ENCODE data around the gene OR9K2. TPM values are rescaled to one million over a fixed set of nuclear protein-coding genes. Genes with fewer than 3 reads are reported as not detected.

OR9K2 gene
- total RNA-seq, 2 experiments from 2014 or later = not detected

- no peaks in the 10 kb centered on the region for H3K9me3 ChIP-seq (ENCODE audit: control insufficient read depth in 1 of 2, insufficient read depth in 1 of 2, low read length in 2 of 2)
- CTCF ChIA-PET = no interaction called here
- no peak overlapping the region for H3K27ac ChIP-seq (ENCODE audit: low read depth in 1 of 2, low read length in 2 of 2)
- no peak for ATAC-seq (ENCODE audit: poor library complexity)
- no peak overlapping the region for H3K4me3 ChIP-seq (ENCODE audit: low read length)
- no peaks in the 10 kb centered on the region for H3K9me3 Mint-ChIP-seq
- DNase-seq = no peak
- peaks cover 21% of the 10 kb centered on the region for H3K27me3 Mint-ChIP-seq
- intact Hi-C loops (cut with DNase I, micrococcal nuclease) = no loop called here
- H3K27me3 ChIP-seq (ENCODE audit: control insufficient read depth in 1 of 2, insufficient read depth in 2 of 2, low read length in 2 of 2) = no peaks in the 10 kb centered on the region
- POLR2A ChIA-PET = interaction anchor here (0.6 kb wide), 1 partner anchor 35 kb away, joined by 5 read pairs; no protein-coding TSS in a partner anchor
- H3K4me1 Mint-ChIP-seq (ENCODE audit: low read depth) = no peaks in the 10 kb centered on the region
- H3K4me1 ChIP-seq (ENCODE audit: insufficient read depth, low read length) = no peaks in the 10 kb centered on the region
- no peak overlapping the region for H3K27ac Mint-ChIP-seq
- no peaks in the 10 kb centered on the region for H3K36me3 ChIP-seq (ENCODE audit: insufficient read depth, low read length)
- no peaks in the 10 kb centered on the region for H3K36me3 Mint-ChIP-seq (ENCODE audit: low read depth)
- no peak overlapping the region for H3K4me3 Mint-ChIP-seq
- no peak for TF ChIP-seq CTCF (IDR thresholded peaks at IDR 0.05)
Measured at GRCh38 chr12:55116152-55116551, 10.1 kb upstream of the OR9K2 start.

GRCh38 chr12:55132816-55133215, 6.6 kb downstream of the OR9K2 start:
- POLR2A ChIA-PET = no interaction called here
- Histone ChIP-seq H3K4me3 (ENCODE audit: low read length) (no peak overlapping the region), H3K27me3 (ENCODE audit: control insufficient read depth in 1 of 2, insufficient read depth in 2 of 2, low read length in 2 of 2) (peaks cover 12 to 31% of the 10 kb centered on the region in 2 experiments), H3K4me1 (ENCODE audit: insufficient read depth, low read length) (no peaks in the 10 kb centered on the region), H3K9me3 (ENCODE audit: control insufficient read depth in 1 of 2, insufficient read depth in 1 of 2, low read length in 2 of 2) (no peaks in the 10 kb centered on the region), H3K27ac (ENCODE audit: low read depth in 1 of 2, low read length in 2 of 2) (no peak overlapping the region), H3K36me3 (ENCODE audit: insufficient read depth, low read length) (no peaks in the 10 kb centered on the region)
- no peak overlapping the region for H3K27ac Mint-ChIP-seq
- intact Hi-C loops (cut with DNase I, micrococcal nuclease) = no loop called here
- CTCF ChIA-PET = no interaction called here
- H3K4me1 Mint-ChIP-seq (ENCODE audit: low read depth) = no peaks in the 10 kb centered on the region
- no peak for TF ChIP-seq CTCF (IDR thresholded peaks at IDR 0.05)
- H3K9me3 Mint-ChIP-seq = peaks cover 2% of the 10 kb centered on the region
- no peak overlapping the region for H3K4me3 Mint-ChIP-seq
- no peaks in the 10 kb centered on the region for H3K36me3 Mint-ChIP-seq (ENCODE audit: low read depth)
- ATAC-seq (ENCODE audit: poor library complexity) (no peak), DNase-seq (no peak)
- H3K27me3 Mint-ChIP-seq = peaks cover 78% of the 10 kb centered on the region

GRCh38 chr12:55142669-55143565, 16.7 kb downstream of the OR9K2 start:
- Histone ChIP-seq H3K27ac (ENCODE audit: low read depth in 1 of 2, low read length in 2 of 2) (no peak overlapping the region), H3K4me1 (ENCODE audit: insufficient read depth, low read length) (no peaks in the 10 kb centered on the region), H3K36me3 (ENCODE audit: insufficient read depth, low read length) (no peaks in the 10 kb centered on the region), H3K9me3 (ENCODE audit: control insufficient read depth in 1 of 2, insufficient read depth in 1 of 2, low read length in 2 of 2) (no peaks in the 10 kb centered on the region), H3K27me3 (ENCODE audit: control insufficient read depth in 1 of 2, insufficient read depth in 2 of 2, low read length in 2 of 2) (no peaks in the 10 kb centered on the region), H3K4me3 (ENCODE audit: low read length) (no peak overlapping the region)
- intact Hi-C loops (cut with DNase I, micrococcal nuclease) = loop anchor here (1.0 to 5.0 kb wide), 6 partner anchors 146 to 441 kb away; no protein-coding TSS in a partner anchor
- Mint-ChIP-seq H3K27ac (no peak overlapping the region), H3K9me3 (no peaks in the 10 kb centered on the region), H3K4me1 (ENCODE audit: low read depth) (no peaks in the 10 kb centered on the region), H3K27me3 (peaks cover 4% of the 10 kb centered on the region), H3K36me3 (ENCODE audit: low read depth) (no peaks in the 10 kb centered on the region), H3K4me3 (no peak overlapping the region)
- POLR2A ChIA-PET = no interaction called here
- TF ChIP-seq CTCF (IDR thresholded peaks at IDR 0.05) = peak; percentile 92
- CTCF ChIA-PET = no interaction called here
- DNase-seq (peak in 12 of 14 experiments; percentile 12 to 69 (median 29)), ATAC-seq (ENCODE audit: poor library complexity) (no peak)

Measured in CD4-positive, alpha-beta T cell (primary cell).